H1 (cell line): ENCODE data around the gene CCDC175. TPM values are rescaled to one million over a fixed set of nuclear protein-coding genes. Genes with fewer than 3 reads are reported as not detected.

Experiments
- CTCF ChIA-PET: fragments of 300-600 bp; sonication (Branson Sonifier 250); formaldehyde crosslinking; loops from one replicate; lab custom pipeline; 2021; ENCODE audit not compliant: partially characterized antibody; lab: Charles Lee
- POLR2A ChIA-PET: fragments of 300-600 bp; sonication (Branson Sonifier 250); formaldehyde crosslinking; loops from one replicate; lab custom pipeline; 2021; ENCODE audit warnings: inconsistent platforms; ENCODE audit not compliant: partially characterized antibody; lab: Charles Lee
- DNase-seq, 2 experiments: peaks; one replicate each; pipeline versions ENCODE4 v3.0.0 to v3.0.0-alpha.2; 2010 to 2022; ENCODE audit warnings: low spot score in 2 of 2, low read depth in 1 of 2, mixed read lengths in 1 of 2
- FAIRE-seq: peaks from 2 replicates; lab custom pipeline; 2011; peaks lifted over from hg19 to GRCh38; lab: Jason Lieb, UNC
- H2AFZ ChIP-seq: 2 replicates; pipeline ENCODE4 v1.8.1; 2012; ENCODE audit warnings: low read length, inconsistent platforms
- H2AK5ac ChIP-seq: 2 replicates; pipeline ENCODE4 v1.6.1; 2013; ENCODE audit warnings: low read depth, low read length
- H2BK120ac ChIP-seq: replicated peaks from 2 replicates; pipeline ENCODE3; 2013; ENCODE audit warnings: low read depth, low read length, inconsistent platforms
- H2BK12ac ChIP-seq: 2 replicates; pipeline ENCODE4 v1.6.1; 2013; ENCODE audit warnings: low read depth, low read length
- H2BK15ac ChIP-seq: 2 replicates; pipeline ENCODE4 v1.6.1; 2013; ENCODE audit warnings: low read length
- H2BK20ac ChIP-seq: 2 replicates; pipeline ENCODE4 v1.6.1; 2013; ENCODE audit warnings: low read length
- H2BK5ac ChIP-seq: 2 replicates; pipeline ENCODE4 v1.6.1; 2013; ENCODE audit warnings: low read depth, low read length
- H3K14ac ChIP-seq: 2 replicates; pipeline ENCODE4 v1.6.1; 2013; ENCODE audit warnings: inconsistent platforms; ENCODE audit not compliant: insufficient read length
- H3K18ac ChIP-seq: 2 replicates; pipeline ENCODE4 v1.6.1; 2013; ENCODE audit warnings: low read length; ENCODE audit errors: extremely low read depth
- H3K23ac ChIP-seq: 2 replicates; pipeline ENCODE4 v1.6.1; 2013; ENCODE audit warnings: inconsistent platforms; ENCODE audit not compliant: insufficient read length
- H3K23me2 ChIP-seq: 2 replicates; pipeline ENCODE4 v1.6.1; 2013; ENCODE audit warnings: low read depth, low read length
- H3K27ac ChIP-seq: 2 replicates; pipeline ENCODE4 v1.6.1; 2011; ENCODE audit warnings: low read depth, low read length, inconsistent platforms
- H3K27me3 ChIP-seq, 4 experiments: replicated peaks in 1 of 4; 1 replicate in 1 of 4; 2 replicates in 3 of 4; pipeline versions ENCODE4 v1.6.1 to v1.8.1; 2011 to 2013; ENCODE audit warnings: low read length in 3 of 4, mild to moderate bottlenecking in 3 of 4, inconsistent platforms in 2 of 4, mixed read lengths in 2 of 4, moderate library complexity in 1 of 4; ENCODE audit not compliant: control insufficient read depth in 3 of 4, insufficient read depth in 3 of 4; ENCODE audit errors: extremely low read depth in 1 of 4
- H3K36me3 ChIP-seq, 4 experiments: 2 replicates each; pipeline versions ENCODE4 v1.6.1 to v1.8.1; 2011 to 2013; ENCODE audit warnings: mild to moderate bottlenecking in 4 of 4, low read length in 3 of 4, moderate library complexity in 2 of 4, control low read depth in 1 of 4, inconsistent platforms in 1 of 4; ENCODE audit not compliant: insufficient read depth in 4 of 4, control insufficient read depth in 2 of 4
- H3K4ac ChIP-seq: replicated peaks from 2 replicates; pipeline ENCODE3; 2013; ENCODE audit warnings: low read length, low read depth, mixed read lengths, inconsistent platforms; ENCODE audit not compliant: insufficient read length
- H3K4me1 ChIP-seq, 4 experiments: replicated peaks in 1 of 4; 1 replicate in 1 of 4; 2 replicates in 3 of 4; pipeline versions ENCODE4 v1.6.1 to v1.8.1; 2011 to 2013; ENCODE audit warnings: low read length in 3 of 4, inconsistent platforms in 2 of 4, mixed read lengths in 1 of 4; ENCODE audit not compliant: insufficient read depth in 4 of 4, control insufficient read depth in 3 of 4
- H3K4me2 ChIP-seq, 2 experiments: 2 replicates each; pipeline versions ENCODE4 v1.6.1 to v1.8.1; 2011 to 2013; ENCODE audit warnings: low read depth in 2 of 2, low read length in 2 of 2, control low read depth in 1 of 2, inconsistent platforms in 1 of 2, mild to moderate bottlenecking in 1 of 2; ENCODE audit not compliant: insufficient read depth in 1 of 2
- H3K4me3 ChIP-seq, 4 experiments: fragments of 200-600, 300-600 bp in 1 of 4; sonication (generic), shearing (Covaris generic), sonication (Bioruptor Twin) in 1 of 4; 2 replicates each; pipeline versions ENCODE4 v1.5.1 to v1.8.1; 2011 to 2016; ENCODE audit warnings: low read length in 4 of 4, low read depth in 3 of 4, control low read depth in 2 of 4, inconsistent platforms in 2 of 4, mild to moderate bottlenecking in 2 of 4, mixed read lengths in 1 of 4, moderate library complexity in 1 of 4; ENCODE audit not compliant: insufficient read depth in 2 of 4; ENCODE audit errors: extremely low read depth in 1 of 4
- H3K56ac ChIP-seq: replicated peaks from 2 replicates; pipeline ENCODE3; 2013; ENCODE audit warnings: low read depth, mild to moderate bottlenecking, mixed read lengths, low read length, inconsistent platforms; ENCODE audit not compliant: insufficient read length
- H3K79me1 ChIP-seq: 2 replicates; pipeline ENCODE4 v1.6.1; 2013; ENCODE audit warnings: low read depth, low read length, control low read depth
- H3K79me2 ChIP-seq, 2 experiments: 2 replicates each; pipeline versions ENCODE4 v1.6.1 to v1.8.1; 2012 to 2013; ENCODE audit warnings: low read length in 2 of 2, mild to moderate bottlenecking in 2 of 2, inconsistent platforms in 1 of 2; ENCODE audit not compliant: insufficient read depth in 2 of 2, control insufficient read depth in 1 of 2
- H3K9ac ChIP-seq, 4 experiments: replicated peaks in 1 of 4; 1 replicate in 1 of 4; 2 replicates in 3 of 4; pipeline versions ENCODE4 v1.6.1 to v1.8.1; 2011 to 2013; ENCODE audit warnings: low read depth in 3 of 4, low read length in 3 of 4, control low read depth in 2 of 4, mild to moderate bottlenecking in 2 of 4, moderate library complexity in 2 of 4, inconsistent platforms in 1 of 4; ENCODE audit errors: extremely low read depth in 1 of 4
- H3K9me3 ChIP-seq, 2 experiments: 2 replicates each; pipeline versions ENCODE4 v1.6.1 to v1.8.1; 2012 to 2013; ENCODE audit warnings: mild to moderate bottlenecking in 2 of 2, moderate library complexity in 2 of 2, control low read depth in 1 of 2, inconsistent platforms in 1 of 2, low read depth in 1 of 2, low read length in 1 of 2, mixed read lengths in 1 of 2; ENCODE audit not compliant: insufficient read depth in 2 of 2
- H4K20me1 ChIP-seq, 2 experiments: replicated peaks in 1 of 2; 2 replicates each; pipeline versions ENCODE3 to v1.8.1; 2011 to 2013; ENCODE audit warnings: inconsistent platforms in 2 of 2, low read length in 2 of 2, mild to moderate bottlenecking in 1 of 2; ENCODE audit not compliant: insufficient read depth in 2 of 2, control insufficient read depth in 1 of 2
- H4K5ac ChIP-seq: 2 replicates; pipeline ENCODE4 v1.6.1; 2013; ENCODE audit warnings: low read length, low read depth, mixed read lengths, inconsistent platforms; ENCODE audit not compliant: insufficient read length
- H4K8ac ChIP-seq: 2 replicates; pipeline ENCODE4 v1.8.0; 2013; ENCODE audit warnings: mild to moderate bottlenecking, moderate library complexity, low read length, inconsistent platforms; ENCODE audit not compliant: insufficient read depth; ENCODE audit errors: extremely low read depth
- H4K91ac ChIP-seq: replicated peaks from 2 replicates; pipeline ENCODE3; 2013; ENCODE audit warnings: low read length, mixed read lengths, inconsistent platforms; ENCODE audit not compliant: insufficient read length
- CBX5 ChIP-seq: fragments of 300-800, 300-1000 bp; sonication (generic); IDR thresholded peaks from 2 replicates; pipeline ENCODE4 v1.7.1; 2016; ENCODE audit warnings: antibody characterized with exemption, low read length, low read depth
- CHD1 ChIP-seq: IDR thresholded peaks from 2 replicates; pipeline ENCODE4 v1.6.1; 2012; ENCODE audit warnings: low read depth, low read length, improper control_type of control experiment
- JUN ChIP-seq: IDR thresholded peaks from 2 replicates; pipeline ENCODE4 v1.6.1; 2011; ENCODE audit warnings: low read depth, mild to moderate bottlenecking, improper control_type of control experiment, low read length
- JUND ChIP-seq: IDR thresholded peaks from 2 replicates; pipeline ENCODE4 v1.6.1; 2011; ENCODE audit warnings: mild to moderate bottlenecking, improper control_type of control experiment, low read length
- SIX5 ChIP-seq: IDR thresholded peaks from 2 replicates; pipeline ENCODE4 v1.6.1; 2011; ENCODE audit warnings: mild to moderate bottlenecking, low read depth, low read length
- SP2 ChIP-seq: IDR thresholded peaks from 2 replicates; pipeline ENCODE4 v1.6.1; 2012; ENCODE audit warnings: mild to moderate bottlenecking, low read length, inconsistent platforms
- TAF1 ChIP-seq: IDR thresholded peaks from 2 replicates; pipeline ENCODE4 v1.6.1; 2011; ENCODE audit warnings: mild to moderate bottlenecking, low read depth, low read length
- TBP ChIP-seq: IDR thresholded peaks from 2 replicates; pipeline ENCODE4 v1.6.1; 2011; ENCODE audit warnings: low read depth, low read length, improper control_type of control experiment
- WGBS, 2 experiments: shearing (Covaris generic) in 1 of 2; methylation state at CpG; one replicate each; pipeline versions ENCODE4 v1.1.6 to v1.1.7; 2013 to 2015; ENCODE audit warnings: low lambda C conversion rate in 2 of 2, mixed read lengths in 2 of 2, inconsistent platforms in 1 of 2, low coverage in 1 of 2, missing lambda C conversion rate in 1 of 2; ENCODE audit not compliant: insufficient replicate concordance in 2 of 2, insufficient coverage in 1 of 2, insufficient read length in 1 of 2; ENCODE audit errors: extremely low coverage in 1 of 2, missing lambda C conversion rate in 1 of 2; 5-methylcytosine and 5-hydroxymethylcytosine counted together
- polyA plus RNA-seq, 7 experiments: library from polyadenylated mRNA; depleted of rRNA in 3 of 7; stranded (reverse) in 5 of 7; unstranded in 2 of 7; fragments of >200 nt in 5 of 7; fragments of 200-250 nt in 2 of 7; gene quantifications; 1 replicate in 5 of 7; 2 replicates in 1 of 7; 4 replicates in 1 of 7; pipeline versions ENCODE4 v1.2.1 to v1.2.3, GENCODE V29; 2011 to 2013; ENCODE audit warnings: missing spikeins in 2 of 7, mixed read lengths in 2 of 7
- total RNA-seq: library from RNA; stranded (reverse); fragmentation: NEBNext Ultra II Directional; extraction: Animal tissue kit (Norgen Biotek cat#: 25700); gene quantifications from 2 replicates; pipeline ENCODE4 v1.2.1, GENCODE V29; 2021

Gene CCDC175
- total and polyA plus RNA-seq, 2 of the 8 experiments (the other 6 are each of a cell fraction or from before 2014, with no cell fraction given), result 0.19 TPM; not detected in 1

- no peak overlapping the region for H4K5ac ChIP-seq
- H2BK120ac ChIP-seq, result no peak overlapping the region
- ChIA-PET CTCF (interaction anchor here (0.5 to 3.0 kb wide), 4 partner anchors 10 to 564 kb away, joined by 4 to 22 read pairs (median 4); partner anchors contain the start of gene CCDC175), POLR2A (no interaction called here)
- no peak overlapping the region for H3K4ac ChIP-seq
- no peaks in the 10 kb centered on the region for H3K23me2 ChIP-seq
- no peak overlapping the region for H2BK5ac ChIP-seq
- H3K4me3 ChIP-seq, result no peak overlapping the region
- no peaks in the 10 kb centered on the region; a peak in 1 of 7 replicates for H3K4me1 ChIP-seq
- no peak overlapping the region for H3K14ac ChIP-seq
- no peak overlapping the region for H2BK15ac ChIP-seq
- FAIRE-seq (no peak), DNase-seq (no peak)
- H3K56ac ChIP-seq, result no peak overlapping the region
- no peaks in the 10 kb centered on the region for H3K79me1 ChIP-seq
- no peaks in the 10 kb centered on the region for H3K27me3 ChIP-seq
- H3K23ac ChIP-seq, result no peak overlapping the region
- no peak overlapping the region for H4K8ac ChIP-seq
- no peak overlapping the region for H3K18ac ChIP-seq
- no peak overlapping the region for H2AK5ac ChIP-seq
- H4K91ac ChIP-seq, result no peak overlapping the region
- WGBS, 2 experiments, result 92% methylated on average over 5 of the region's 5 CpGs; no CpG with 5 or more reads in 1 of the 2 experiments
- no peaks in the 10 kb centered on the region for H4K20me1 ChIP-seq
- H3K79me2 ChIP-seq, result no peaks in the 10 kb centered on the region
- no peak overlapping the region for H3K27ac ChIP-seq
- TF ChIP-seq CBX5, result no peak
- no peak for TF ChIP-seq TBP
- no peak for TF ChIP-seq JUND
- no peak for TF ChIP-seq CHD1
- no peak for TF ChIP-seq TAF1
- TF ChIP-seq JUN, result no peak
- no peak for TF ChIP-seq SP2
- TF ChIP-seq SIX5, result no peak
- H3K4me2 ChIP-seq, result no peak overlapping the region
- H2BK12ac ChIP-seq, result no peak overlapping the region
- no peak overlapping the region for H2BK20ac ChIP-seq
- no peak overlapping the region for H2AFZ ChIP-seq
- no peak overlapping the region for H3K9ac ChIP-seq
- no peaks in the 10 kb centered on the region for H3K36me3 ChIP-seq
- no peaks in the 10 kb centered on the region for H3K9me3 ChIP-seq
Observed at GRCh38 chr14:59591641-59592370, 15.2 kb upstream of the CCDC175 start.
